Breast epithelium (tissue), 4 donors: Measurements from ENCODE around the gene TFF2. TPM values are rescaled to one million over a fixed set of nuclear protein-coding genes. Genes with fewer than 3 reads are reported as not detected.

Source experiments
- DNase-seq, 2 donors: peaks; one replicate each; pipeline ENCODE4 v3.0.0-alpha.2; 2019; ENCODE audit warnings: low spot score in 2 of 2
- H3K27ac ChIP-seq, 2 donors: fragments of 200-600 bp; sonication (generic) in 1 of 2; one replicate each; pipeline ENCODE4 v1.5.1; 2016 to 2019; ENCODE audit warnings: mild to moderate bottlenecking in 1 of 2
- H3K27me3 ChIP-seq, 2 donors: fragments of 200-600 bp; sonication (generic) in 1 of 2; one replicate each; pipeline versions ENCODE4 v1.5.1 to v1.6.0; 2017 to 2019; ENCODE audit warnings: control low read depth in 1 of 2, mild to moderate bottlenecking in 1 of 2
- H3K36me3 ChIP-seq: fragments of 200-600 bp; one replicate; pipeline ENCODE4 v1.5.1; 2019
- H3K4me1 ChIP-seq, 2 donors: fragments of 200-600 bp; sonication (generic); one replicate each; pipeline ENCODE4 v1.5.1; 2016 to 2019; ENCODE audit warnings: control low read depth in 1 of 2
- H3K4me3 ChIP-seq, 3 donors: fragments of 200-600 bp; sonication (generic); 1 replicate in 2 of 3; 2 replicates in 1 of 3; pipeline ENCODE4 v1.5.1; 2016 to 2019; ENCODE audit warnings: mild to moderate bottlenecking in 3 of 3, moderate library complexity in 2 of 3
- H3K9me3 ChIP-seq, 2 donors: fragments of 200-600 bp; sonication (generic) in 1 of 2; one replicate each; pipeline ENCODE4 v1.5.1; 2016 to 2019; ENCODE audit warnings: control low read depth in 1 of 2
- CTCF ChIP-seq, 3 donors: fragments of 450-650 bp; IDR thresholded peaks; one replicate each; pipeline ENCODE4 v1.5.1; 2016 to 2017; ENCODE audit warnings: antibody characterized with exemption in 3 of 3, mild to moderate bottlenecking in 3 of 3, moderate library complexity in 3 of 3
- POLR2A ChIP-seq: fragments of 450-650 bp; IDR thresholded peaks from one replicate; pipeline ENCODE4 v1.6.1; 2016; ENCODE audit warnings: antibody characterized with exemption, mild to moderate bottlenecking, moderate library complexity
- POLR2AphosphoS5 ChIP-seq, 3 donors: sonication (generic); formaldehyde crosslinking; IDR thresholded peaks; one replicate each; pipeline ENCODE4 v1.6.1; 2017; ENCODE audit warnings: antibody characterized with exemption in 3 of 3
- intact Hi-C: fragments of 100-400 bp; cut with DNase I; formaldehyde crosslinking; loops from one replicate; pipeline ENCODE4 v1.15.1; 2023; ENCODE audit warnings: low total_unique reads
- total RNA-seq, 3 donors: library from RNA; depleted of rRNA; stranded (reverse); fragments of >200 nt; gene quantifications; one replicate each; pipeline ENCODE4 v1.1.0, GENCODE V29; 2016

Gene TFF2
- total RNA-seq, 3 donors from 2014 or later: not detected

DNA sequence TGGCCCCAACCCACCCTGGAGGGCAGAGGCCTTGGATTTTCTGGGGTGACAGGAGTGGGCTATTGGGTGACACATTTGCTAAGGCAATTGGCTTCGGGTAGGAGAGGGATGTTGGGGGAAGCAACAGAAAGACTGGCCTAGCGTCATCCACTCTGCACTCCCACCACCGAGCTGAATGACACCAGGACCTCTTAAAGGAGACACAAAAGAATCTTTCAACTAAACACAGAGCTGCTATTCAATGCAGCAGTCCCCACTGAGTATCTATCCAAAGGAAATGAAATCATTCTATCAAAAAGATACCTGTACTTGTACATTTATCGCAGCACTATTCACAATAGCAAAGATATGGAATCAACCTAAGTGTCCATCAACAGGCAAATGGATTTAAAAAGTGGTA, 6.2 kb downstream of the TFF2 start:
- Histone ChIP-seq H3K27me3 (no peaks in the 10 kb centered on the region), H3K36me3 (no peaks in the 10 kb centered on the region), H3K4me3 (no peak overlapping the region), H3K9me3 (no peaks in the 10 kb centered on the region), H3K4me1 (no peaks in the 10 kb centered on the region), H3K27ac (no peak overlapping the region)
- no peak for DNase-seq
- TF ChIP-seq POLR2A (no peak), CTCF (IDR thresholded peaks at IDR 0.05) (no peak), POLR2AphosphoS5 (IDR thresholded peaks at IDR 0.05) (no peak)
- intact Hi-C loops: no loop called here

DNA sequence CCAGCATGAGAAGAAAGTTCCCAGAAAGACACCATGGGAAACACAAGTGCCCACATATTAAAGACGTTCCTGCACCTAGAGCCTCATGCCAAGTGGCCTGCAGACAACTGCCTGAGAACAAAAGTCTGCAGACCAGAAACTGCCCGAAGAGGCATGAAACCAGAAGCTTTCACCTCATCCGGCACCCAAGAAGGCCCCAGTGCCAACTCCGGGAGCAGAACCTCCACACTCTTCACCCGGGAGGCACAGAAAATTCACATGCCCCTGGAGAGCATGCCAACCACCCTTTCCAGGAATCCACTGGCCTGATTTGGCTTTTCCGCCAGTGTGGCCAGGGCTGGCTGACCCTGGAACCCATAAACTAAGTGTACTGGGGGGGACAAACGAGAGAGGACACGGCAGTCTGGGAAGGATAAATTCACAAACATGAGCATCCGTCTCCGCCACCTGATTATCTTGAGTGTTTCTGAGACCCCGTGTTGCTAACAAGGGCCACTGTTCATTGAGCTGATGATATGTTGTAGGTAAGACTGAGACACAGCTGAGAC, 6.8 kb downstream of the TFF2 start:
- TF ChIP-seq CTCF (IDR thresholded peaks at IDR 0.05) (no peak), POLR2A (no peak), POLR2AphosphoS5 (IDR thresholded peaks at IDR 0.05) (no peak)
- Histone ChIP-seq H3K4me3 (no peak overlapping the region), H3K4me1 (no peaks in the 10 kb centered on the region), H3K27me3 (no peaks in the 10 kb centered on the region), H3K36me3 (no peaks in the 10 kb centered on the region), H3K27ac (no peak overlapping the region), H3K9me3 (no peaks in the 10 kb centered on the region)
- no peak for DNase-seq
- intact Hi-C loops: no loop called here

DNA sequence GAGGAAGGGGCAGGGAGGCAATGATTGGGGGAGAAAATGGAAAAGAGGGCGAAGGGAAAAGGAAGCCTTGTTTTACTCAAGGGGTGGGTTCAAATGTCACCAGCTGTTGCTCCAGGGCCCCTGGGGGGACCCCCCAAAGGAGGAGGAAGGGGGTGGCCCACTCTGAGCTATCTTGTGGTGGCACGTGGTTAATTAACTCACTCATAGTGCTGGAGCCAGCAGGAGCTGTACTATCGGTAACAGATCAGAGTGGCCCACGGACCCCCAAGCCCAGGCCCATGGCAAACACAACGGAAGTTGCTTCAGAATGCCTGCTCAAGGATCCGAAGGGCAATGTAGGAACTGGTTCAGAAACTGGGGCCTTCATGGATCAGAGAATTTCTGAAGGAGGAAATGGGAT, 7.2 kb downstream of the TFF2 start:
- no peak for DNase-seq
- intact Hi-C loops: no loop called here
- TF ChIP-seq CTCF (IDR thresholded peaks at IDR 0.05): no peak

DNA sequence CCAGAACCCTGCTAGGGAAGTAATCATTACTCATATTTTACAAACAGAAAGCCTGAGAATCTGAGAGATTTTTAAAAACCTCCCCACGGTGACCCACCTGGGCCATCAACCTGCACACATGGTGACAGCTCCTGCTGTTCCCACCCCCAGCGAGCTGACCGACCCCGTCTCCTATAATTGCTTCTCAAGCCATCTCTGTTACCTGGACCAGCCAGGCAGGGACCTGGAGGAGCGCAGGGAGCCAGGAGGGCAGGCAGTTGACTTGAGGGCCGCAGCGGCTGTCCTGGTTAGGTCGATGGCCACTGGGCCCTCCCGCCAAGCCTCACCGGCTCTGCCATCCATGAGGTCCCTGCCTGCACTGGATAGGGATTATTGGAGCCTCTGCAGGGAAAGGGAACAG, 7.7 kb downstream of the TFF2 start:
- H3K4me1 ChIP-seq: no peaks in the 10 kb centered on the region
- DNase-seq: no peak
- intact Hi-C loops: no loop called here
- H3K27me3 ChIP-seq: no peaks in the 10 kb centered on the region
- H3K36me3 ChIP-seq: no peaks in the 10 kb centered on the region
- TF ChIP-seq CTCF (IDR thresholded peaks at IDR 0.05): no peak
- no peak for TF ChIP-seq POLR2AphosphoS5 (IDR thresholded peaks at IDR 0.05)
- TF ChIP-seq POLR2A: no peak
- no peak overlapping the region for H3K27ac ChIP-seq
- no peak overlapping the region for H3K4me3 ChIP-seq
- H3K9me3 ChIP-seq: no peaks in the 10 kb centered on the region

More for the DNA sequence above, 7.2 kb downstream of the TFF2 start:
- no peak overlapping the region for H3K4me3 ChIP-seq
- H3K4me1 ChIP-seq: no peaks in the 10 kb centered on the region
- H3K36me3 ChIP-seq: no peaks in the 10 kb centered on the region
- H3K27ac ChIP-seq: no peak overlapping the region
- no peaks in the 10 kb centered on the region for H3K27me3 ChIP-seq
- H3K9me3 ChIP-seq: no peaks in the 10 kb centered on the region

GRCh38 chr21:42341776-42342542, 8.8 kb downstream of the TFF2 start:
- TF ChIP-seq CTCF (IDR thresholded peaks at IDR 0.05): no peak
- no peak for TF ChIP-seq POLR2A
- TF ChIP-seq POLR2AphosphoS5 (IDR thresholded peaks at IDR 0.05): no peak
- intact Hi-C loops: no loop called here
- no peak for DNase-seq
- Histone ChIP-seq H3K4me1 (no peaks in the 10 kb centered on the region), H3K9me3 (no peaks in the 10 kb centered on the region), H3K4me3 (no peak overlapping the region), H3K27ac (no peak overlapping the region), H3K36me3 (no peaks in the 10 kb centered on the region), H3K27me3 (no peaks in the 10 kb centered on the region)
